Measurements from ENCODE around the gene ORMDL3.
A peak's percentile ranks its signal among the peaks of the same experiment; 100 is the strongest.

ORMDL3 gene

GRCh38 chr17:39939106-39939505 lies 11.7 kb upstream of the ORMDL3 start:
- no peak overlapping the region for H3K4me3 Mint-ChIP-seq
- H3K27ac Mint-ChIP-seq, result peak overlapping the region; percentile 55 to 73 (median 61)
- no peaks in the 10 kb centered on the region for H3K36me3 Mint-ChIP-seq (ENCODE audit: low read depth)
- no peaks in the 10 kb centered on the region for H3K9me3 Mint-ChIP-seq
- peaks cover 16% of the 10 kb centered on the region for H3K4me1 Mint-ChIP-seq
- no peak for TF ChIP-seq CTCF (IDR thresholded peaks at IDR 0.05; ENCODE audit: unreplicated experiment in 3 of 3)
- peaks cover 10% of the 10 kb centered on the region for H3K27me3 Mint-ChIP-seq (ENCODE audit: low read depth)

GRCh38 chr17:39938140-39938869 lies 10.9 kb upstream of the ORMDL3 start:
- no peaks in the 10 kb centered on the region for H3K9me3 Mint-ChIP-seq
- H3K4me3 Mint-ChIP-seq, result no peak overlapping the region
- H3K27me3 Mint-ChIP-seq (ENCODE audit: low read depth), result peaks cover 7% of the 10 kb centered on the region
- no peak overlapping the region for H3K27ac Mint-ChIP-seq
- H3K4me1 Mint-ChIP-seq, result peaks cover 17% of the 10 kb centered on the region
- TF ChIP-seq CTCF (IDR thresholded peaks at IDR 0.05; ENCODE audit: unreplicated experiment in 3 of 3), result no peak
- H3K36me3 Mint-ChIP-seq (ENCODE audit: low read depth), result no peaks in the 10 kb centered on the region

- no peak overlapping the region for H3K27ac Mint-ChIP-seq
- no peak overlapping the region for H3K4me3 Mint-ChIP-seq
- no peak for TF ChIP-seq CTCF (IDR thresholded peaks at IDR 0.05; ENCODE audit: unreplicated experiment in 3 of 3)
- peaks cover 6% of the 10 kb centered on the region for H3K27me3 Mint-ChIP-seq (ENCODE audit: low read depth)
- H3K4me1 Mint-ChIP-seq, result peaks cover 17% of the 10 kb centered on the region
- H3K9me3 Mint-ChIP-seq, result no peaks in the 10 kb centered on the region
- no peaks in the 10 kb centered on the region for H3K36me3 Mint-ChIP-seq (ENCODE audit: low read depth)
Measured at GRCh38 chr17:39937447-39937846, 10.0 kb upstream of the ORMDL3 start.

GRCh38 chr17:39935909-39936308 lies 8.5 kb upstream of the ORMDL3 start:
- Mint-ChIP-seq H3K36me3 (ENCODE audit: low read depth) (no peaks in the 10 kb centered on the region), H3K4me3 (no peak overlapping the region), H3K4me1 (peaks cover 17% of the 10 kb centered on the region), H3K27ac (no peak overlapping the region), H3K9me3 (no peaks in the 10 kb centered on the region), H3K27me3 (ENCODE audit: low read depth) (no peaks in the 10 kb centered on the region)
- TF ChIP-seq CTCF (IDR thresholded peaks at IDR 0.05; ENCODE audit: unreplicated experiment in 3 of 3), result no peak

- no peak for TF ChIP-seq CTCF (IDR thresholded peaks at IDR 0.05; ENCODE audit: unreplicated experiment in 3 of 3)
- Mint-ChIP-seq H3K4me3 (no peak overlapping the region), H3K36me3 (ENCODE audit: low read depth) (no peaks in the 10 kb centered on the region), H3K4me1 (peaks cover 14% of the 10 kb centered on the region), H3K27me3 (ENCODE audit: low read depth) (no peaks in the 10 kb centered on the region), H3K9me3 (no peaks in the 10 kb centered on the region), H3K27ac (peak overlapping the region in 1 of 3 experiments; percentile 28)
Measured at GRCh38 chr17:39934324-39934723, 6.9 kb upstream of the ORMDL3 start.

GRCh38 chr17:39933912-39934311 lies 6.5 kb upstream of the ORMDL3 start:
- no peak overlapping the region for H3K4me3 Mint-ChIP-seq

More at GRCh38 chr17:39933912-39934311, 6.5 kb upstream of the ORMDL3 start:
- no peaks in the 10 kb centered on the region for H3K36me3 Mint-ChIP-seq (ENCODE audit: low read depth)
- no peaks in the 10 kb centered on the region for H3K9me3 Mint-ChIP-seq
- no peak for TF ChIP-seq CTCF (IDR thresholded peaks at IDR 0.05; ENCODE audit: unreplicated experiment in 3 of 3)
- H3K4me1 Mint-ChIP-seq, result peaks cover 14% of the 10 kb centered on the region
- H3K27ac Mint-ChIP-seq, result peak overlapping the region in 1 of 3 experiments; percentile 28
- H3K27me3 Mint-ChIP-seq (ENCODE audit: low read depth), result no peaks in the 10 kb centered on the region

All from nephron (organoid).